GM12878 (cell line): ENCODE measurements around the gene CCDC85A. TPM values are rescaled to one million over a fixed set of nuclear protein-coding genes. Genes with fewer than 3 reads are reported as not detected.

ENCODE experiments used
- ATAC-seq: fragments of 200-7000 bp; cut with Tn5 transposase; 3 replicates; pipeline ENCODE4 v1.9.1; 2020; ENCODE audit warnings: mild to moderate bottlenecking, moderate library complexity
- BruUV-seq: library from RNA; stranded (reverse); fragments of 400-500 nt; replicated peaks from 2 replicates; lab custom pipeline; 2021; lab: Mats Ljungman, UMichigan
- CTCF ChIA-PET: fragments of 300-600 bp; sonication (Branson Sonifier 250); formaldehyde crosslinking; extraction: SDS; loops from one replicate; lab custom pipeline; 2021; ENCODE audit warnings: inconsistent platforms; lab: Yijun Ruan, JAX
- POLR2A ChIA-PET: fragments of 350-600 bp; formaldehyde crosslinking; extraction: SDS; loops from one replicate; lab custom pipeline; 2021; ENCODE audit warnings: inconsistent platforms; lab: Charles Lee
- RAD21 ChIA-PET: fragments of 300-600 bp; sonication (Branson Sonifier 250); formaldehyde crosslinking; loops from one replicate; lab custom pipeline; 2023; ENCODE audit warnings: antibody characterized with exemption; ENCODE audit not compliant: unreplicated experiment; lab: Charles Lee
- SMC1A ChIA-PET: fragments of 300-600 bp; sonication (Branson Sonifier 250); formaldehyde crosslinking; loops from one replicate; lab custom pipeline; 2023; ENCODE audit not compliant: unreplicated experiment, uncharacterized antibody; lab: Charles Lee
- DNase-seq: peaks from one replicate; pipeline ENCODE4 v3.0.0-alpha.2; 2011; ENCODE audit warnings: low read depth, low spot score
- FAIRE-seq: peaks from 3 replicates; lab custom pipeline; 2011; peaks lifted over from hg19 to GRCh38; lab: Jason Lieb, UNC
- H2AFZ ChIP-seq: 2 replicates; pipeline ENCODE4 v1.6.0; 2011; ENCODE audit warnings: low read depth, low read length, control low read depth; ENCODE audit not compliant: control insufficient read depth
- H3K27ac ChIP-seq: 2 replicates; pipeline ENCODE4 v1.5.1; 2011; ENCODE audit warnings: control low read depth; ENCODE audit not compliant: control insufficient read depth, insufficient read depth
- H3K27me3 ChIP-seq, 2 experiments: replicated peaks in 1 of 2; 2 replicates each; pipeline versions ENCODE4 v1.6.0 to v1.6.1; 2011; ENCODE audit warnings: low read length in 1 of 2; ENCODE audit not compliant: control insufficient read depth in 2 of 2, insufficient read depth in 2 of 2
- H3K36me3 ChIP-seq, 2 experiments: 2 replicates each; pipeline ENCODE4 v1.5.1; 2011; ENCODE audit warnings: low read length in 1 of 2; ENCODE audit not compliant: control insufficient read depth in 2 of 2, insufficient read depth in 2 of 2
- H3K4me1 ChIP-seq: 2 replicates; pipeline ENCODE4 v1.6.1; 2011; ENCODE audit warnings: mild to moderate bottlenecking, low read length, moderate library complexity, mixed read lengths; ENCODE audit not compliant: control insufficient read depth, insufficient read depth
- H3K4me2 ChIP-seq: 2 replicates; pipeline ENCODE4 v1.6.0; 2011; ENCODE audit warnings: control low read depth; ENCODE audit not compliant: control insufficient read depth, insufficient read depth
- H3K4me3 ChIP-seq: fragments of 200-600 bp; sonication (generic); 2 replicates; pipeline ENCODE4 v1.5.1; 2016
- H3K79me2 ChIP-seq: 2 replicates; pipeline ENCODE4 v1.6.0; 2011; ENCODE audit warnings: low read length; ENCODE audit not compliant: control insufficient read depth, insufficient read depth
- H3K9ac ChIP-seq: 2 replicates; pipeline ENCODE4 v1.8.0; 2011; ENCODE audit warnings: low read length, control low read depth, mixed read lengths; ENCODE audit not compliant: control insufficient read depth, insufficient read depth
- H3K9me3 ChIP-seq: replicated peaks from 3 replicates; pipeline ENCODE4 v1.5.1; 2011; ENCODE audit warnings: mild to moderate bottlenecking, low read length; ENCODE audit not compliant: control insufficient read depth, insufficient read depth
- H4K20me1 ChIP-seq: 2 replicates; pipeline ENCODE4 v1.6.0; 2011; ENCODE audit not compliant: control insufficient read depth, insufficient read depth
- ASH2L ChIP-seq: fragments of 300-600, 200-600 bp; sonication (generic); IDR thresholded peaks from 2 replicates; pipeline ENCODE4 v1.6.1; 2017; ENCODE audit warnings: low read depth, mild to moderate bottlenecking, borderline replicate concordance
- EZH2 ChIP-seq: IDR thresholded peaks from 2 replicates; pipeline ENCODE4 v1.6.1; 2012; ENCODE audit warnings: low read depth, mild to moderate bottlenecking, control low read depth, inconsistent platforms, low read length, borderline replicate concordance; ENCODE audit not compliant: control insufficient read depth
- FOXM1 ChIP-seq: IDR thresholded peaks from 2 replicates; pipeline ENCODE4 v1.6.1; 2012; ENCODE audit warnings: low read depth, mild to moderate bottlenecking, inconsistent platforms, low read length, moderate library complexity
- IKZF1 ChIP-seq: fragments of 450-650 bp; conservative IDR thresholded peaks from 2 replicates; pipeline ENCODE4 v1.6.1; 2017; ENCODE audit warnings: antibody characterized with exemption, mild to moderate bottlenecking
- MEF2A ChIP-seq: IDR thresholded peaks from 2 replicates; pipeline ENCODE4 v1.6.1; 2011; ENCODE audit warnings: low read depth, mild to moderate bottlenecking, low read length, moderate library complexity; ENCODE audit not compliant: insufficient read depth
- MXI1 ChIP-seq: fragments of 150-350 bp; IDR thresholded peaks from 2 replicates; pipeline ENCODE4 v1.6.1; 2011; ENCODE audit warnings: low read depth, mild to moderate bottlenecking, inconsistent platforms, low read length, improper control_type of control experiment
- NKRF ChIP-seq: fragments of 450-650 bp; conservative IDR thresholded peaks from 2 replicates; pipeline ENCODE4 v1.6.1; 2017; ENCODE audit warnings: mild to moderate bottlenecking, moderate library complexity
- PML ChIP-seq: IDR thresholded peaks from 2 replicates; pipeline ENCODE4 v1.6.1; 2012; ENCODE audit warnings: low read length, inconsistent platforms
- RCOR1 ChIP-seq: conservative IDR thresholded peaks from 2 replicates; pipeline ENCODE4 v1.6.1; 2012; ENCODE audit warnings: low read depth, low read length, improper control_type of control experiment
- RFX5 ChIP-seq: IDR thresholded peaks from 2 replicates; pipeline ENCODE4 v1.6.1; 2011; ENCODE audit warnings: low read depth, low read length, improper control_type of control experiment
- SIN3A ChIP-seq: IDR thresholded peaks from 2 replicates; pipeline ENCODE4 v1.6.1; 2012; ENCODE audit warnings: low read depth, low read length, improper control_type of control experiment
- SMC3 ChIP-seq: IDR thresholded peaks from 2 replicates; pipeline ENCODE4 v1.6.1; 2011; ENCODE audit warnings: low read length, improper control_type of control experiment, borderline replicate concordance
- TCF3 ChIP-seq: IDR thresholded peaks from 2 replicates; pipeline ENCODE4 v1.6.1; 2012; ENCODE audit warnings: low read depth, mild to moderate bottlenecking, low read length, borderline replicate concordance; ENCODE audit not compliant: insufficient read depth
- TCF7 ChIP-seq: IDR thresholded peaks from 2 replicates; pipeline ENCODE4 v1.6.1; 2014; ENCODE audit warnings: antibody characterized with exemption, borderline replicate concordance
- WRNIP1 ChIP-seq: IDR thresholded peaks from 2 replicates; pipeline ENCODE4 v1.6.1; 2011; ENCODE audit warnings: low read depth, low read length, improper control_type of control experiment, borderline replicate concordance
- WGBS: methylation state at CpG from one replicate; pipeline ENCODE4 v1.1.6; 2016; ENCODE audit warnings: low lambda C conversion rate; ENCODE audit not compliant: insufficient replicate concordance, insufficient coverage; ENCODE audit errors: missing lambda C conversion rate; 5-methylcytosine and 5-hydroxymethylcytosine counted together
- in situ Hi-C: fragments of 300-500 bp; cut with MboI; formaldehyde crosslinking; loops from 9 replicates; pipeline ENCODE4 v1.14.3; 2018; ENCODE audit warnings: mixed read lengths
- intact Hi-C: fragments of 100-400 bp; cut with micrococcal nuclease; formaldehyde crosslinking; loops from one replicate; pipeline ENCODE4 v1.14.2; 2022; ENCODE audit not compliant: unreplicated experiment
- polyA plus RNA-seq, 11 experiments: library from polyadenylated mRNA; depleted of rRNA in 4 of 11; unstranded in 6 of 11; stranded (reverse) in 5 of 11; fragments of >200 nt; fragmentation: Nextera tagmentation in 4 of 11; fragmentation: Illumina TruSeq in 1 of 11; extraction: Ambion mirVana in 4 of 11; extraction: Trizol in 1 of 11; gene quantifications; 1 replicate in 1 of 11; 2 replicates in 10 of 11; pipeline versions ENCODE4 v1.2.1 to v1.2.3, GENCODE V29; 2011 to 2016; ENCODE audit warnings: inconsistent platforms in 2 of 11, missing spikeins in 2 of 11, low read depth in 1 of 11
- total RNA-seq, 4 experiments: library from RNA; depleted of rRNA in 3 of 4; stranded (reverse); fragments of >200 nt in 3 of 4; fragmentation: Illumina TruSeq in 1 of 4; extraction: Trizol in 1 of 4; gene quantifications; 2 replicates each; pipeline versions ENCODE4 v1.2.1 to v1.2.3, GENCODE V29; 2013 to 2021
- TF ChIP-seq, protein P1 (sequence below): IDR thresholded peaks from 2 replicates; pipeline ENCODE4 v1.6.1; 2012; ENCODE audit warnings: low read depth, low read length, improper control_type of control experiment

The CCDC85A gene
- total and polyA plus RNA-seq, 10 of the 15 experiments (the other 5 are each of a cell fraction or from before 2014, with no cell fraction given) = 0.02 to 0.57 (median 0.04) TPM; not detected in 7

DNA sequence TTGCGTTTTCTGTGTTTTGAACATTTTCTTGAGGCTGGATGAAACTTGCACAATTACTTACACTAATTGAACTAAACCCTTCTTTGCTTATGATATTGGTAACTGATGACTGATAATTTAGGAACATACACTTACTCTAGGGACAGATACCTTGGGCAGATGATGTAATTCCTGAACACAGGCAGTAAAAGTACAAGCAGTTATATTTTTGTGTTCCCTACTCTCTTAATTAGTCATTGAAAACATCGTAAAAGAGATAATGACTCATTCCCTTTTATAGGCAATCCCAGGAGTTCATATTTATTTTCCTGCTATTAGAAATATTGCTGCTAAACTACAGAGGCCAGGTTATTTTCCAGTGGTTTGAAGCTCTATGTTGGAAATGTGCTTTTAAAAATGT, 46.4 kb downstream of the CCDC85A start:
- Histone ChIP-seq H3K9me3 (no peaks in the 10 kb centered on the region), H3K4me2 (no peak overlapping the region), H3K27ac (no peak overlapping the region), H4K20me1 (no peaks in the 10 kb centered on the region), H3K4me3 (no peak overlapping the region), H2AFZ (no peak overlapping the region), H3K9ac (no peak overlapping the region), H3K36me3 (no peaks in the 10 kb centered on the region), H3K27me3 (no peaks in the 10 kb centered on the region), H3K79me2 (no peaks in the 10 kb centered on the region), H3K4me1 (no peaks in the 10 kb centered on the region)
- no TSS peak for BruUV-seq
- ChIA-PET POLR2A (no interaction called here), SMC1A (no interaction called here), RAD21 (no interaction called here), CTCF (interaction anchor here (1.2 kb wide), 1 partner anchor 42 kb away, joined by 3 read pairs; no protein-coding TSS in a partner anchor)
- in situ Hi-C loops (no loop called here), intact Hi-C loops (no loop called here)
- TF ChIP-seq MXI1 (no peak), RCOR1 (no peak), TCF7 (no peak), NKRF (no peak), RFX5 (no peak), MEF2A (no peak), ASH2L (no peak), PML (no peak), IKZF1 (no peak), TCF3 (no peak), EZH2 (no peak), FOXM1 (no peak), SMC3 (no peak), WRNIP1 (no peak), SIN3A (no peak)
- TF ChIP-seq, protein P1, sequence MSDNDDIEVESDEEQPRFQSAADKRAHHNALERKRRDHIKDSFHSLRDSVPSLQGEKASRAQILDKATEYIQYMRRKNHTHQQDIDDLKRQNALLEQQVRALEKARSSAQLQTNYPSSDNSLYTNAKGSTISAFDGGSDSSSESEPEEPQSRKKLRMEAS = no peak
- 18% methylated on average over 2 of the region's 2 CpGs for WGBS
- peak; percentile 23; the same call in 2 of the 3 replicates for ATAC-seq
- no peak for DNase-seq
- FAIRE-seq = no peak
